ENCODE data around the gene SLC25A25. TPM values are rescaled to one million over a fixed set of nuclear protein-coding genes. Genes with fewer than 3 reads are reported as not detected.

The SLC25A25 gene
- total and polyA plus RNA-seq, 2 donors = 14.4 to 23.1 TPM

GRCh38 chr9:128089299-128089698 is 21.3 kb downstream of the SLC25A25 start:
- no peak overlapping the region for H3K27ac ChIP-seq (ENCODE audit: low read depth)
- H3K4me1 ChIP-seq (ENCODE audit: insufficient read depth) = no peaks in the 10 kb centered on the region
- WGBS = 91% methylated on average over 1 of the region's 1 CpG

GRCh38 chr9:128091144-128091543 is 23.1 kb downstream of the SLC25A25 start:
- no peak for DNase-seq (ENCODE audit: extremely low spot score)
- Histone ChIP-seq H3K27ac (ENCODE audit: low read depth) (no peak overlapping the region), H3K36me3 (ENCODE audit: insufficient read depth) (no peaks in the 10 kb centered on the region), H3K4me1 (ENCODE audit: insufficient read depth) (no peaks in the 10 kb centered on the region), H3K4me3 (ENCODE audit: low read depth, low read length) (no peak overlapping the region)
- 23% methylated on average over 13 of the region's 13 CpGs for WGBS

More at GRCh38 chr9:128089299-128089698, 21.3 kb downstream of the SLC25A25 start:
- no peak for DNase-seq (ENCODE audit: extremely low spot score)
- H3K36me3 ChIP-seq (ENCODE audit: insufficient read depth) = no peaks in the 10 kb centered on the region
- no peak overlapping the region for H3K4me3 ChIP-seq (ENCODE audit: low read depth, low read length)

- no peak for DNase-seq (ENCODE audit: extremely low spot score)
- no peak overlapping the region for H3K27ac ChIP-seq (ENCODE audit: low read depth)
- H3K4me1 ChIP-seq (ENCODE audit: insufficient read depth) = no peaks in the 10 kb centered on the region
- 33% methylated on average over 13 of the region's 13 CpGs for WGBS
- no peaks in the 10 kb centered on the region for H3K36me3 ChIP-seq (ENCODE audit: insufficient read depth)
- peak overlapping the region; percentile 4 for H3K4me3 ChIP-seq (ENCODE audit: low read depth, low read length)
These were observed 23.5 kb downstream of the SLC25A25 start for GRCh38 chr9:128091571-128091970.

GRCh38 chr9:128092199-128092977 is 24.4 kb downstream of the SLC25A25 start:
- 85% methylated on average over 16 of the region's 16 CpGs for whole genome bisulfite sequencing
- DNase-seq (ENCODE audit: extremely low spot score) = no peak
- H3K4me1 ChIP-seq (ENCODE audit: insufficient read depth) = no peaks in the 10 kb centered on the region

GRCh38 chr9:128093011-128093410 is 25.0 kb downstream of the SLC25A25 start:
- no peak for DNase-seq (ENCODE audit: extremely low spot score)
- Histone ChIP-seq H3K27ac (ENCODE audit: low read depth) (peak overlapping the region; percentile 66), H3K4me1 (ENCODE audit: insufficient read depth) (peaks cover 3% of the 10 kb centered on the region), H3K36me3 (ENCODE audit: insufficient read depth) (no peaks in the 10 kb centered on the region), H3K4me3 (ENCODE audit: low read depth, low read length) (no peak overlapping the region)
- 47% methylated on average over 4 of the region's 4 CpGs for WGBS

More at GRCh38 chr9:128092199-128092977, 24.4 kb downstream of the SLC25A25 start:
- Histone ChIP-seq H3K36me3 (ENCODE audit: insufficient read depth) (no peaks in the 10 kb centered on the region), H3K4me3 (ENCODE audit: low read depth, low read length) (no peak overlapping the region), H3K27ac (ENCODE audit: low read depth) (no peak overlapping the region)

- peak; percentile 98 for DNase-seq (ENCODE audit: extremely low spot score)
- 12% methylated on average over 8 of the region's 8 CpGs for WGBS
- peaks cover 3% of the 10 kb centered on the region for H3K4me1 ChIP-seq (ENCODE audit: insufficient read depth)
These were observed 26.3 kb downstream of the SLC25A25 start for GRCh38 chr9:128094166-128094949.

GRCh38 chr9:128094950-128095544 is 27.0 kb downstream of the SLC25A25 start:
- 71% methylated on average over 11 of the region's 11 CpGs for WGBS
- no peak overlapping the region for H3K4me3 ChIP-seq (ENCODE audit: low read depth, low read length)

More at GRCh38 chr9:128094166-128094949, 26.3 kb downstream of the SLC25A25 start:
- H3K36me3 ChIP-seq (ENCODE audit: insufficient read depth) = no peaks in the 10 kb centered on the region
- H3K27ac ChIP-seq (ENCODE audit: low read depth) = peak overlapping the region; percentile 75
- no peak overlapping the region for H3K4me3 ChIP-seq (ENCODE audit: low read depth, low read length)

GRCh38 chr9:128096616-128097536 is 28.8 kb downstream of the SLC25A25 start:
- no peak overlapping the region for H3K27ac ChIP-seq (ENCODE audit: low read depth)

More at GRCh38 chr9:128094950-128095544, 27.0 kb downstream of the SLC25A25 start:
- Histone ChIP-seq H3K4me1 (ENCODE audit: insufficient read depth) (peaks cover 3% of the 10 kb centered on the region), H3K27ac (ENCODE audit: low read depth) (peak overlapping the region; percentile 75), H3K36me3 (ENCODE audit: insufficient read depth) (no peaks in the 10 kb centered on the region)
- DNase-seq (ENCODE audit: extremely low spot score) = no peak

GRCh38 chr9:128097543-128098296 is 29.7 kb downstream of the SLC25A25 start:
- H3K36me3 ChIP-seq (ENCODE audit: insufficient read depth) = no peaks in the 10 kb centered on the region
- no peak for DNase-seq (ENCODE audit: extremely low spot score)
- WGBS = 61% methylated on average over 13 of the region's 13 CpGs
- no peak overlapping the region for H3K4me3 ChIP-seq (ENCODE audit: low read depth, low read length)
- peak overlapping the region; percentile 82 for H3K27ac ChIP-seq (ENCODE audit: low read depth)
- peaks cover 3% of the 10 kb centered on the region for H3K4me1 ChIP-seq (ENCODE audit: insufficient read depth)

More at GRCh38 chr9:128096616-128097536, 28.8 kb downstream of the SLC25A25 start:
- 77% methylated on average over 19 of the region's 19 CpGs for WGBS
- H3K36me3 ChIP-seq (ENCODE audit: insufficient read depth) = no peaks in the 10 kb centered on the region
- DNase-seq (ENCODE audit: extremely low spot score) = no peak
- H3K4me1 ChIP-seq (ENCODE audit: insufficient read depth) = peaks cover 3% of the 10 kb centered on the region
- H3K4me3 ChIP-seq (ENCODE audit: low read depth, low read length) = no peak overlapping the region

- H3K36me3 ChIP-seq (ENCODE audit: insufficient read depth) = no peaks in the 10 kb centered on the region
- peaks cover 3% of the 10 kb centered on the region for H3K4me1 ChIP-seq (ENCODE audit: insufficient read depth)
- peak; percentile 88 for DNase-seq (ENCODE audit: extremely low spot score)
- 12% methylated on average over 32 of the region's 32 CpGs for WGBS
- H3K27ac ChIP-seq (ENCODE audit: low read depth) = peak overlapping the region; percentile 91
- H3K4me3 ChIP-seq (ENCODE audit: low read depth, low read length) = peak overlapping the region; percentile 19
These were observed 30.5 kb downstream of the SLC25A25 start for GRCh38 chr9:128098297-128099230.

- H3K27ac ChIP-seq (ENCODE audit: low read depth) = peak overlapping the region; percentile 91
- H3K36me3 ChIP-seq (ENCODE audit: insufficient read depth) = no peaks in the 10 kb centered on the region
- peaks cover 3% of the 10 kb centered on the region for H3K4me1 ChIP-seq (ENCODE audit: insufficient read depth)
- no peak for DNase-seq (ENCODE audit: extremely low spot score)
- H3K4me3 ChIP-seq (ENCODE audit: low read depth, low read length) = peak overlapping the region; percentile 19
- 53% methylated on average over 16 of the region's 16 CpGs for WGBS
These were observed 31.3 kb downstream of the SLC25A25 start for GRCh38 chr9:128099231-128099931.

All from urinary bladder (tissue), 4 donors.